WTC11 (cell line): ENCODE measurements around the gene PLET1.

Source experiments
- CREB1 ChIP-seq: sonication (generic); formaldehyde crosslinking; IDR thresholded peaks from 2 replicates; pipeline ENCODE4 v1.8.0; 2023; ENCODE audit warnings: mild to moderate bottlenecking, missing genetic modification reagents
- CTCF ChIP-seq: fragments of 200-600 bp; IDR thresholded peaks from 2 replicates; pipeline ENCODE4 v1.8.0; 2022; ENCODE audit warnings: antibody characterized with exemption
- ESRRA ChIP-seq: sonication (generic); formaldehyde crosslinking; IDR thresholded peaks from 2 replicates; pipeline ENCODE4 v1.8.1; 2022; ENCODE audit warnings: mild to moderate bottlenecking, missing genetic modification reagents, borderline replicate concordance
- TEAD4 ChIP-seq: sonication (generic); formaldehyde crosslinking; IDR thresholded peaks from 2 replicates; pipeline ENCODE4 v1.8.0; 2022; ENCODE audit warnings: mild to moderate bottlenecking, missing genetic modification reagents

- TF ChIP-seq TEAD4 (CRISPR knock-in tag), result no peak
- no peak for TF ChIP-seq CTCF
- no peak for TF ChIP-seq ESRRA (CRISPR knock-in tag)
- TF ChIP-seq CREB1 (CRISPR knock-in tag), result no peak
Measured at GRCh38 chr11:112300094-112300786, 39.6 kb upstream of the PLET1 start.
